ENCODE results near the gene CDH5.

The CDH5 gene

DNA sequence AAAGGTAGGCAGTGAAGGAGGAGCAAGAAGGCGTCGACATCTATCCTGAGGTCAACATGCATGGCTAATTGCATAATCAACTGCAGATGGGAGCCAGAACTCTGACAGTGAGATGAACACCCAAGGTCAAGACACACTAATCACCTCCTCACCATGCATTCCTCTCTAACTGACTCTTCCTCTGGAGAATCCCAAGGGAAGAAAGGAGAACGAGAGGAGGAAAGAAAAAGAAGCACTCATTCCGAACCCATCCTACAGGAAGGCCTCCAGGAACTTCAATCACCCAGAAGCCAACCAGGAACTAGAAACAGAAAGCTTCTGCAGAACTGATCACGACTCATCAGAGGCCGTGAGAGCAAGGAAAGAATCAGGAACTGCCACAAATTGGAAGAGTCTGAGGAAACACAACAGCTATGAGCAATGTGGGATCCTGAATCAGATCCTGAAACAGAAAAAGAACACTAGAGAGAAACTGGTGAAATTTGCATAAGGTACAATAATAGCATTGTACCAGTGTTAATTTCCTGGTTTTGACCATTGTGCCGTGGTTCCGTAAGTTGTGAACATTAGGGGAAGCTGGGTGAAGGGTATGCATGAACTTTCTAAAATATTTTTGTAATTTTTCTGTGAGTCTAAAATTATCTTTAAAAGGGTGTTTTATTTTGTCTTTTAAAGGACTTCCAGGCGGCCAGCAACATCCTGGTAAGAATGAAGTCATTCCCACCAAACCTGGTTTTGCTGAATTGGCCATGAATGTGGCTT is 50.6 kb downstream of the CDH5 start:
- DNase-seq (ENCODE audit: low spot score), result no peak

DNA sequence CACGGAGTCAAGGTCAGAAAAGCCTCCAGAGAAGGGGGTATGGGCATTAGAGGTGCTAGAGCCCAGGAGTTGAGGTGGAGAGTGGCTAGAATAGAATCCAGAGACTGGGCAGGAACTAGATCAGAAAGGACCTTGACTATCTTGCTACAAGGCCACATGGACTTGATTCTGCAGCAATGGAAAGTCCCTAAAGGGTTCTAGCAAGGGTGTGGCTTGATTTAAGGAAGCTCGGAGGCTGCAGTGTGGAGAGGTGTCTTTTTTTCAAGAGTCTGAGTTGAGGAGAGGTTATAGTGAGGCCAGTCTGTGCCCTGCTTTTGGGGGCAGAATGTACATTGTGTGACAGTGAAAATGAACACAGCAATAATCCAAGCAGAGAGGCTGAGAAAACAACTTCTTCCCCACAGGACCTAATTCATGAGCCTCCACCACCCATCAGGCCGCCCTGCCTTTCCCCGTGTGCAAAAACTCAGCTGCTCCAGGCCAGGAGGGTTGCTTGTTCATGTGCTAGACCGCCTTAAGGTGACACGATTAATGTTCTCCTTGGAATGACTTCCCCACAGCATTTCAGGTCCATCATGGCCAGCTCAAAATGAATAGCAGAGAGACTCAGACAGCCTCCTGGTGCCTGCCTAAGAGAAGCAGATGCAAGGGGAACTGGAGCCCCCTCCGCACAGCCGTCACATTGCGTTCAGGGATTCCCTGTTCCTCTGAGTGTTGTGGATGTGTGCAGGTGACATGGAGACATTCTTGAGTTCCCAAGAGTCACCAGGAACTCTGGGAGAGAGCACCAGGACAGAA is 51.9 kb downstream of the CDH5 start:
- DNase-seq (ENCODE audit: low spot score), result no peak

DNA sequence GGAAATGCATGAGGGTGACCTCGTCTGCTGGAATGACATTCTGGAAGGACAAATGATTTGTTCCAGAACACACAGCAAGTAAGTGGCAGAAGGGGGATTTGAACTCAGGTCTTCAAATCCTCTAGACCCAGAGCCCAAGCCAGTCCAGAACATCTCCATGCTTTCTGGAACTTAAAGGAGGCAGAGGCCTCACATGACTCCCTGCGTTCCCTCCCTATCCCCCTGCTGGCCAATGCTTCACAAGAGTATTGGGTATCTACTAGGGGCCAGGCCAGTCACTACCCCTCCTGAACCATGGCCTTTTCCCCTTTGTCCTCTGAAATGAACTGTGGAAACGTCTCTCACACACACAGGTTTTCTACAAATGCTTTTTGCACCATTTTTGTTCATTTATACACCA is 53.0 kb downstream of the CDH5 start:
- DNase-seq (ENCODE audit: low spot score), result no peak

DNA sequence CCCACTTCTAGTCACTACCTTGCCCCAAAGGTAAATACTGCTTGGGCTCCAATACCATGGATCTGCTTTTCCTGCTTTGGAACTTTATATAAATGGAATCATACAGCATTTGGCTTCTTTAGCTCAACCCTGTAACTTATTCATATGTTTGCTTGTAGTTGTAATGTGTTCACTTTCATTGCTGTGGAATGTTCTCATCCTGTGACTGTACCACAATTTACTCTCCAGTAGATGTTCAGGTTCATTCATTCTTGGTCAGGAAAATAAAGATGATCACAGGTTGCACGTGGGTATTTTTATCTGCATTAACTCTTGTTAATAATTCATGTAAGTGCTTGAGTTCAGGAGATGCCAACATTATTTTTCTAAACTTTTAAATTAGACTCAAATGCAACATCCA is 53.9 kb downstream of the CDH5 start:
- no peak for DNase-seq (ENCODE audit: low spot score)

DNA sequence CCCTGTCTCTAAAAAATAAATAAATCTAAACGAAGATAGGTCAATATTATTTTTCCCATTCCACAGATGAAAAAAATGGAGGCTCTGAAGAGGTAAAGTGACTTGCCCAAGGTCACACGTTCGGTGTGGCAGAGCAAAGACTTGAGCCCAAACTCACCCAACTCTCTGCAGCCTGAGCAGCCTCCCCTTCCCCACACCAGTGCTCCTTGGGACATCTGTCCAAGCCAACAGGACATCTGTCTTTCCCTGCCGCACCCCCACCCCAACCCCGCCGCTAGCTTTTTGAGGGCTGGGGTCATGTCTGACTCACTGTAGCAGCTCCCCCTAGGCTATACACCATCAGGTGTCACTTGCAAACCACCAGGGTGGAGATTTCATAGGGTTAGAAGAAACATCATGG is 55.4 kb downstream of the CDH5 start:
- no peak for DNase-seq (ENCODE audit: low spot score)

DNA sequence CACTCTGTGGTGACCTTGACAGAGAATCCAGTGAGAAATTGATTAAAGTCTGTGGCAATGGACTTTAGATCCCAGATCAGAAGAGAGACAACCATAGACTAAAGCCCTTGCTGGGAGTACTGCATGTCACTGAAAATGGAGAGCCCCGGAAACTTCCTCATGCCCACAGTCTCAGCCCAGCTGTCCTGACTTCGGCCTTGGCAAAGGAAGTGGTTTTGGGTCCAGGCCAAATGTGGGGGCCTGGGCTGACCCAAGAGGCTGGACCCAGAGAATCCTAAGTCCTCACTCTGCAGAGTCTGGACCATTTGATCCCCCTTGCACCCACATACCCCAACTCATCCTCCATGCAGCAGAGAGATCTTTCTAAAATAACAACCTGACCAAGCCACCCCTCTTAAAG is 55.9 kb downstream of the CDH5 start:
- DNase-seq (ENCODE audit: low spot score), result no peak

DNA sequence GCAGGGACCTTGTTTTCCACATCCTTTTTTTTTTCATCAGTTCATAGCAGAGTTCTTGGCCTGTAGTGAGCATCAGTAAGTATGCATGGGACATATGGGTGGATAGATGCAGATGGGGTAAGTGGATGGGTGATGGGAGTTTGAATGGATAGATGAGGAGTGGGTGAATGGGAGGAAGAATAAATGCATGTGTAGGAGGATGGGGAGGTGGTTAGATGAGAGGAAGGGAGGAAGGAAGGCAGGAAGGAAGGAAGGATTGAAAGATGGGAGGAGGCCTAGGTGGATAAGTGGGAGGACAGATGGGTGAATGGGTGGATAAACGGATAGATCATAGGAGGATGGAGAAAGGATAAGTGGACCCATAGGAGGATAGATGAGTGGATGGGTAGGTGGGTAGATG is 56.7 kb downstream of the CDH5 start:
- no peak for DNase-seq (ENCODE audit: low spot score)

DNA sequence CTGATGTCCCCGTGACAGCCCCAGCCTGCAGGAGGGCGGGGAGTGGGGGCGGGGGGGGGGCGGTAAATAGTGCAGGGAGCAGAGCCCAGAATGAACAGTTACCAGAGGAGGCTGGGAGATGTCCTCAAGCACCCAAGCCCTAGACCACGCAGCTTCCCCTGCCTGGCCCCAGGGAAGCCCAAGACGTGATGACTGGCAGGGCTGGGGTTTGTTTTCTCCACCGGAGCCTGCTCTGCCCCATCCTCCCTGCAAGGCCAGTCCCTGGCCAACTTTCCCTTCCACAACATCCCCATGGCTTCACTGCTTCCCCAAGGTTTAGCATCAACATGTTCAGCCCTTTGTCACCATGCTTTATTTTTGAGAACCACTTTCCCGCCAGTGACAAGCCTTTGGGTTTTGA is 59.2 kb downstream of the CDH5 start:
- no peak for DNase-seq (ENCODE audit: low spot score)

DNA sequence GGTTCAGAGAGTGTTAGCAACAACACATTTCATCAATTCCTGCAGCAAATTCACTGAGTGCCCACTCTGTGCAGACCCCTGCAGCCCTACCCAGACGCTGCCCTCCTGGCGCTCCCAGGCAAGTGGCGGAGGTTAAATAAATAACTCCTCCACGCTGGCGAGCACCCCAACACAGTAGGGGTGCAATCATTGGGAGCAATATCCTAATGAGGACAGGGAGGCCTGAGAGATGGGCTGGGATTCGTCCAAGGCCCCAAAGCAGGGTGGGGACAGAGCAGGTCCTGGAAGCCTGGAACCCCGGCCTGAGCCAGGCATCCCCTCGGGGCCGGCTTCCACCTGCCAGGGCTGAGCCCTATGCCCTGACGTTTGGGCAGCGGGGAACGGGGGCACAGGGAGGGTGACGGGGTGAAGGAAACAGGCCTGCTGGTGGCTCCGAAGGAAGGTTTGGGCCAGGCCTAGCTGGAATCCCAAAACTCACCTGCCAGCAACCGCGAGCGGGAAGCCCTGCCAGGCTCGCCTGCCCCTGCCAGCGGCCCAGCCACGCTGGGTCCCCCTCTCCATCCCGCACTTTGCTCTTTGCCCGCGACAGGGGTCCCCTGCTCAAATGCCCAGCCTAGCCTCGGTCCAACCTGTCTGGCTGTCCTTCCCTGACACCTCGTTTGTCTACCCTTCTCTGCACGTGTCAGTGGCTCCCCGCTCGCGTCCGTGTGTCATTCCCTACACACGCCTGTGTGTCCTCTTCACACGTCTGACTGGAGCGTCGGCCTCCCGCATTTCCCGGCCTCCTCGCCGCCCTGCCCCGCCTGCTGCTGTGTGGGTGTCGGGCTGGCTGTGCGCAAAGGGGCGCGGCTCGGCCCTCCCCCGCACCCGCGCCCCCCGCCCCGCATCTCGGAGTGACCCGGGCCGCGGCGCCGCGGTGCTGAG is 59.9 kb downstream of the CDH5 start:
- peak; percentile 20 for DNase-seq (ENCODE audit: low spot score)

DNA sequence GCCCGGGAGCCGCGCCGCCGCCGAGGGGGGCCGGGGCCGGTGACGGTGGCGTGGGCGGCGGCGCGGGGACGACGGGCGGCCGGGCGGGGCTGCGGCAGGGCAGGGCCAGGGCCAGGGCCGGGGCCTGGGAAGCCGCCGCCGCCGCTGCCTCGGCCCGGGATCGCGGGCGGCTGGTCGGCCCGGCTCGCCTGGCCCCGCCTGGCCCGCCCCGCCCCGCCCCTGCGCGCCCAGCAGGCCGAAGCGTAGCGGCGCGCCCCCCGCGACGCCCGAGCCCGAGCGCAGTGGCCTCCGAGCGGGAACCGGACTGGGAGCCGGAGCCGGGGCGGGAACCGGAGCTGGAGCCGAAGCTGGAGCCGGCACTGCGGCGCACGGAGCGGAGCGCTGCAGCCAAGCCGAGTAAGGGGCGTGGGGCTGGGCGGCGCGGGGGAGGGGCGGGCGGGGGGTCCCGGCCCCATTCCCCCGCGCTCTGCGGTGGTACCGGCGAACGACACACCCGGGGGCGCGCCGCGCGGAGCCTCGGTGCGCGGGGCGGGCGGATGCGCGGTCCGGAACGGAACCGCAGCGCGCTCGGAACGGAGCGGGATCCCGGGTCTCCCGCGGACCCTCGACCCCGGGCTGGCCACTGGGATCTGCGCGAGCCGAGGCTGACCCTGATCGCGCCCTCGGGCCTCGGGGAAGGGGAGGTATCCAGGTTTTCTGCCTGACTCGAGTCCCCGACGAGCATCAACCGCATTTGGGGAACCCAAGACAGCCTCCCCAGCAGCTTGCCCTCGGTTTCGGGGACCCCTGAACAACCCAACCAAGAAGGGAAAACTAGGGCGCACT is 60.8 kb downstream of the CDH5 start, which contains the start of gene BEAN1:
TSS of gene BEAN1 (plus strand) at position 260 of the 825 bp plus-strand sequence. CDS start 10,382 bp downstream, outside the sequence.
- DNase-seq (ENCODE audit: low spot score), result no peak

DNA sequence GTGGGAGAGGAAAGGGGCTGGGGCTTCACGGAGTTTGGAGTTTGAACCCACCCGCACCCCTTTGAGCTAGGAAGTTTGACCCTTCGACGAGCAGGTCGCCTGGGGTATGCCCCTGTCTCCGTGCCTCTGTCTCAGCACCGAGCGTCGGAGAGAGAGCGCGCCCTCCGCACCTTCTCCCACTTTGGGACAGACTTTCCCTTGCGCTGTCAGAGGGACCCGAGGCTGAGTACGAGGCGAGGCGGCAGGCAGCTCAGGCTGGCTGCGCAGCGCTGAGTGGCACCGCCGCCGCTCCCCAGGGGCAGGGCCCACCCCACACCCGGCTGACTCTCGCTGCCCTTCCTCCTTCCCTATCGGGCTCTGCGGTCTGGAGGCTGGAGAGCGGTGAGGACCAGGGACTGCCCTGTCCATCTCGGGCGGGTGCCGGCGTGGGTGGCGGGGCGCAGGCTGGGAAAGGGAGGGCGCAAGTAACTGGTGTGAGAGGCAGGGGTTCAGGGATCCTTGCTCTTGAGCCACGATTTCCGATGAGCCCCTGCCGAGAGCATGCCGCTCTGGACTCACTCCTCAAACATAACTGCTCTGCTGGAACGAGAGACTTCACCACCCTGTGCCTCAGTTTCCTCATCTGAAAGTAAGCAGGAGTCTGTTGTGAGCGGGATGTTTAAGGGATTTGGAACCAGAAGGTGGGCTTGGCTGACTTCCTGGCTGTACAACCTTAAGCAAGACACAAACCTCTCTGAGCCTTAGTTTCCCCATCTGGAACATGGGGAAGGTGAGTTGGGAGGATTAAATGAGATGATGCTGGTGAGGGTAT is 61.6 kb downstream of the CDH5 start:
- DNase-seq (ENCODE audit: low spot score), result no peak

DNA sequence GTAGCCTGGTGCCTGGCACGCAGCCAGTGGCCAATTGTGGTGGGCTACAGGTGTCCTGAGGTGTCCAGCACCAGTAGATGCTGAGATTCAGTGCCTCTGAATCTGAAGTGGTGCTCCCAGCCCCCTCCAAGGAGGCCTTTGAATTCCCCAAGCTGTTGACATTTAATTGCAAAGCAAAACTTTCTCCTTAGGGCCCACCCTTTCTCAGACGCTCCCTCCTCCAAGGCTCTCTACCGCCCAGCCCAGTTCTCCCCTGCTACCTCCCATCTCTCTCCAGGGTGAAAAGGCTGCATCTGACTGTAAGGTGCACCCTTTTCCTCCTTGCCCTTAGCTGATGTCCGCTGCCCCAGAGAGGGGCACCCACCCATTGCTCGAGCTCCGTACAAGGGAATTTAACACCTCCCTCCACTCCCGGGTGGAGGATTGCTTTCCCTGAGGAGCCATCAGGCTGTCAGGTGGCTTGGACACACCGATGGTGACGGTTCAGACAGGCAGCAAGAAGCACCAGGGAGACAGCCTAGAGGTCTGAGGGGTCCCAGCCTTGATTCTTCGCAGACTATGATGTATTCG is 62.3 kb downstream of the CDH5 start:
- DNase-seq (ENCODE audit: low spot score), result no peak

DNA sequence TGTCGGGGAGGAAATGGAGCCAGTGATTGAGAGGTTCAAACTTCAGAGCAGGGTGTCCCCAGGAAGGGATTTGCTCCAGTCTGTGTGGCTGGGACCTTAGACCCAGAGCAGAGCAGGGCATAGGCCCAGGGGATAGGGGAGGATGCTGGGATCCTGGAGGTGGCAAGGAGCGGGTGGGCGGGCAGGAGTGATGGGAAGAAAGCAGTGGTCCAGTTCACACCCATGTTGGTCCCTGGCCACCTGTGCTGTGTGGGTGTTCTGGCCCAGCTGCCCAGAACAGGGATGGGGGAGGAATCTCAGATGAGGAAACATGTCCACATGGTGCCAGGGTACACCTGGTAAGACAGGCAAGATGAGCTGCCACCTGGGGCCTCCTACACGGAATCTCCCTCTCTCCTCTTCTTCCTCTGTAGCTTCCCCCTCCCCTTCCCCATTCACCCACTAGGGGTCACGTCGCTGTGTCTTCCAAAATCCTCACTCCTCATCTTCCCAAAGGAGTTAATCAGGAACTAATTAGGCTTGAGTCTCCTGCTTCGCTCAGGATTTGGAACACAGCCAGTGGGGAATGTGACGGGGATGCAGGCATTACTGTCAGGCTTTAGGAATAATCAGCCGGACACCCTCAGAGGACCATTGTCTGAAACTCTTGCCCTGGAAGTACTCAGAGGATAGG is 62.9 kb downstream of the CDH5 start:
- DNase-seq (ENCODE audit: low spot score), result no peak

DNA sequence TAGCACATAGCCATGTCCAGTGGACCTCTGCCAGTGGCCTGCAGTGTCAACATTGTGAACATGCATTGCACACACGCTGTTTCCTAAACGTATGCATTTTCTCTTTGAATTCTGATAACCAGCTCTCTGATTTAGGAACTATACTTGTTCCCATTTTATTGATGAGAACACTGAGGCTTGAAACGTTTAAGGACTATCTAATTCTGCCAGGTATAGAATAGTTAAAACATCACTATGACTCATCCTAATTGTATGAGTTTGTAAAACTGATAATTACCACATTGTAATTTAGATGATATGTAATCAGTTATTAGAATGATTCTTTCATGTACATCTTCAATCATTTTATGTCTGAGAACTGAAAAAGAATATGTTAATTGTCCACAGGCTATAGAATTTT is 63.7 kb downstream of the CDH5 start:
- no peak for DNase-seq (ENCODE audit: low spot score)

DNA sequence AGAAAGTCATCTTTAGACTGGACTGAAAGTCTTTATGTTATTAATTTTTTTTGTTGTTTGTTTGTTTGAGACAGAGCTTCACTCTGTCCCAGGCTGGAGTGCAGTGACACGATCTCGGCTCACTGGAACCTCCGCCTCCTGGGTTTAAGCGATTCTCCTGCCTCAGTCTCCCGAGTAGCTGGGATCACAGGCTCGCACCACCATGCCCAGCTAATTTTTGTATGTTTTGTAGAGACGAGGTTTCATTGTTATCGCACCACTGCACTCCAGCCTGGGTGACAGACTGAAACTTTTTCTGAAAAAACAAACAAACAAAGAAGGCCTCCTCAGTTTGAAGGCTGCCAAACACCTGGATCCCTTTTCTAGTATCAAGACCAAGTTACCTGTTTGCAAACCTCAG is 65.3 kb downstream of the CDH5 start:
- no peak for DNase-seq (ENCODE audit: low spot score)

DNA sequence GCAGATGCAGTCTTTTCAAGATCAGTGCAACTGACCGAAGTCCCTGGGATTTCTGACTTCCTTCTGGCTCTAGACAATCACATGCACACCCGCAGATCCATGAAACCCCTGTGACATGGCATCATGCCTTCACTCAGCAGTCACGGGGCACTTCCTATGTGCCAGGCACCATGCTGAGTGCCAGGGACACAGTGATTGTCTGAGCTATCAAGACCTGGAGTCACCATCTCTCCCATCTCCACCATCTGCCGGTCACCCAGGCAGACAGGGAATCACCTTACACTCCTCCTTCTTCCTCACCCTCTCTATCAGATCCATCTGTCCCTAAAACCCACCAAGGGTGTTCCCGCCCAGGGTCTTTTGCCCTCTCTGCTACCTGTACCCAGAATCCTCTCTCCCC is 65.9 kb downstream of the CDH5 start:
- no peak for DNase-seq (ENCODE audit: low spot score)

DNA sequence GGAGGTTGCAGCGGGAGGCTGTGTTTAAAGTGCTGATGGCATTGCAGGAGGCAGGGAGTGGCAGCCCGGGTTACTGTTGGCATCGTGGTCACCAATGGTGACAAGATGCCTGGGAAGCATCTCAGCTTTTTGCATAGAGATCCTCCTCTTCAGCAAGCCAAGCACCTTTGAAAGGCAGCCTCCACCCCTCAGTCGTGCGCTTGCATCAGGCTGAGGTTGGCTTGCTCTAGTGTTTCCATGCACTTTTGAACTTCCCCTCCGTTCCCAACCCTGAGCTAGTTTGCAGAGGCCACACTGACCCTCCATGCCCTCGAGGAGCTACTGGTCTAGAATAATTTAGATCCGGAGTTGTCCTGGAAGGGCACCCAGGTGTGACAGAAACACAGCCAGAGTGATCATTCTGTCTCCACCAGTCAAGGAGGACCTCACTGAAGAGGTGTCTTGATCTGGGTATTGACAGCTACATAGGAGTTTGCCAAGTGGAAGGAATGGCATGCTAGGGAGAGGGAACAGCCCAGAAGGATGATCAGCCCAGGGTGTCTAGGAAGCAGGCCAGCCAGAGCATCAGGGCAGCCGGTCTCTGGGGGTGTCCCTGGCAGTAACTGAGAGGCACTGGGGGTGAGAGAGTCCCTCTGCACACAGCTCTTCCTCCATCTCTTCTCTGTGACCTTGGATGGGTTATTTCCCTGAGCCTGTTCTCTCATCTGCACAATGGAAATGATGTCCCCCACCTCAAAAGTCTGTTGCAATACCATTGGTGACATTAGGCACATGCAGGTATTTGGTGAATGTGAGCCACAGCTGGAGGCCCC is 68.3 kb downstream of the CDH5 start:
- no peak for DNase-seq (ENCODE audit: low spot score)

DNA sequence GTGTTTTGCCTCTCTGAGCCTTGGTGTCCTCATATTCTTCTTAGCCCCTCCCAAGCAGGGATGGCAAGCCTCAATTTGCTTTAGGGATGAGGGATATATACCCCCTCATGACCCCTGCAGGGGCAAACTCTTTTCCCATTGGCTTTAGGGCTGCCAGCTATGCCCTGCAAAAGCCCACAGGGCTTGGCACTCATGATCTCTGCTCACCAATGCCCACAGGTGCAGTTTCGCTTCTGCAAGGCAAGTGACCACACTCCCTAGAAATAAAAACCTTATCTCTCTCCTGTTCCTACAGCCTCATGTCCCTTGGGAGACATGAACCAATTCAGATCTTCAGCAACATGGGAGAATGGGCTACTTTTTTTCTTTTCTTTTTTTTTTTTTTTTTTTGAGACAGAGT is 69.4 kb downstream of the CDH5 start:
- DNase-seq (ENCODE audit: low spot score), result no peak

DNA sequence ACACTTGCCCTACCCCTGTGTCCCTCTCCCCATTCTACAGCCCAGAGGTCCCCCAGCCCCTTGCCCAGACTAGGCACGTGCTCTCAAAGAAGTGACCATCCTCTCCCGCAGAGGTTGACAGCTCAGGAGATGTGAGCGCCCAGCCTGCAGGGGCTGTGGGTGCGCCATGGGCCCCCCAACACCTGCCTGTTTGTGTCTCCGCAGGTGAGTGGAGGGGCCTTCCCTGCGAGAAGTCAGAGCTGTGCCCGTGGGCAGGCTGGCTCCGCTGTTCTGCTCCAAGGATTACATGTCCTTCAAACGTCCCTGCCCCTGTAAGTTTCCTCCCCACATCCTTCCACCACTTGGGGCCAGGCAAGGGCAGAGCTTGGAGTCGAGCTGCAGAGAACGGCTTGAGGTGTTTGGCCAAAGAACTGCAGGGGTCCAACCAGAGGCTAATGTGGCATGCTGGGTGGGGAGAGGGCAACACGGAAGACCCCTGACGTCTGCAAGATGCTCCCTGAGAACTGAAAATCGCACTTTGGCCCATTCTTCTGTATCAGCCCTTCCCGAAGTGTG is 71.0 kb downstream of the CDH5 start:
- no peak for DNase-seq (ENCODE audit: low spot score)
